GM12878 (cell line): ENCODE measurements around the gene OR10H1. TPM values are rescaled to one million over a fixed set of nuclear protein-coding genes. Genes with fewer than 3 reads are reported as not detected.

ENCODE experiments used
- CBX3 ChIP-seq: fragments of 200-600 bp; sonication (generic); IDR thresholded peaks from 2 replicates; pipeline ENCODE4 v1.6.1; 2016; ENCODE audit warnings: low read depth, borderline replicate concordance
- FOS ChIP-seq: IDR thresholded peaks from 3 replicates; pipeline ENCODE4 v1.6.1; 2011; ENCODE audit warnings: borderline replicate concordance; ENCODE audit not compliant: insufficient read length; ENCODE audit errors: extremely low read depth
- HDAC2 ChIP-seq: fragments of 200-600 bp; sonication (generic); IDR thresholded peaks from 2 replicates; pipeline ENCODE4 v1.6.1; 2017
- IKZF2 ChIP-seq, 2 experiments: fragments of 450-650 bp; IDR thresholded peaks; 2 replicates each; pipeline ENCODE4 v1.6.1; 2017; ENCODE audit warnings: mild to moderate bottlenecking in 2 of 2, moderate library complexity in 2 of 2
- LARP7 ChIP-seq: fragments of 450-650 bp; IDR thresholded peaks from 2 replicates; pipeline ENCODE4 v1.6.1; 2017; ENCODE audit warnings: mild to moderate bottlenecking
- MYC ChIP-seq: IDR thresholded peaks from 2 replicates; pipeline ENCODE4 v1.6.1; 2011; ENCODE audit warnings: mild to moderate bottlenecking, low read length, moderate library complexity, inconsistent platforms; ENCODE audit not compliant: insufficient read depth, insufficient replicate concordance, insufficient read length, severe bottlenecking
- RAD21 ChIP-seq: IDR thresholded peaks from 2 replicates; pipeline ENCODE4 v1.6.1; 2011; ENCODE audit warnings: mild to moderate bottlenecking, low read depth, low read length, moderate library complexity; ENCODE audit not compliant: insufficient read depth
- RELA ChIP-seq: fragments of 450-650 bp; IDR thresholded peaks from 2 replicates; pipeline ENCODE4 v1.8.0; 2014; ENCODE audit warnings: borderline replicate concordance; ENCODE audit not compliant: partially characterized antibody
- RFX5 ChIP-seq: IDR thresholded peaks from 2 replicates; pipeline ENCODE4 v1.6.1; 2011; ENCODE audit warnings: low read depth, low read length, improper control_type of control experiment
- SP1 ChIP-seq: IDR thresholded peaks from one replicate; pipeline ENCODE4 v1.6.1; 2011; ENCODE audit warnings: low read depth, low read length
- SREBF1 ChIP-seq: IDR thresholded peaks from 2 replicates; pipeline ENCODE4 v1.6.1; 2012; ENCODE audit warnings: mild to moderate bottlenecking, low read length
- TARDBP ChIP-seq: IDR thresholded peaks from 2 replicates; pipeline ENCODE4 v1.6.1; 2016; ENCODE audit warnings: borderline replicate concordance
- ZNF622 ChIP-seq: fragments of 450-650 bp; IDR thresholded peaks from 2 replicates; pipeline ENCODE4 v1.6.1; 2017; ENCODE audit warnings: mild to moderate bottlenecking, inconsistent platforms
- polyA plus RNA-seq, 11 experiments: library from polyadenylated mRNA; depleted of rRNA in 4 of 11; unstranded in 6 of 11; stranded (reverse) in 5 of 11; fragments of >200 nt; fragmentation: Nextera tagmentation in 4 of 11; fragmentation: Illumina TruSeq in 1 of 11; extraction: Ambion mirVana in 4 of 11; extraction: Trizol in 1 of 11; gene quantifications; 1 replicate in 1 of 11; 2 replicates in 10 of 11; pipeline versions ENCODE4 v1.2.1 to v1.2.3, GENCODE V29; 2011 to 2016; ENCODE audit warnings: inconsistent platforms in 2 of 11, missing spikeins in 2 of 11, low read depth in 1 of 11
- total RNA-seq, 4 experiments: library from RNA; depleted of rRNA in 3 of 4; stranded (reverse); fragments of >200 nt in 3 of 4; fragmentation: Illumina TruSeq in 1 of 4; extraction: Trizol in 1 of 4; gene quantifications; 2 replicates each; pipeline versions ENCODE4 v1.2.1 to v1.2.3, GENCODE V29; 2013 to 2021
- TF ChIP-seq, protein P1 (sequence below): IDR thresholded peaks from 2 replicates; pipeline ENCODE4 v1.6.1; 2012; ENCODE audit warnings: mild to moderate bottlenecking, low read depth, low read length
- TF ChIP-seq, protein P2 (sequence below): fragments of 450-650 bp; IDR thresholded peaks from 2 replicates; pipeline ENCODE4 v1.6.1; 2016; ENCODE audit warnings: mild to moderate bottlenecking
- TF ChIP-seq, protein P3 (sequence below): IDR thresholded peaks from 2 replicates; pipeline ENCODE4 v1.6.1; 2011; ENCODE audit warnings: borderline replicate concordance, low read depth, mild to moderate bottlenecking, moderate library complexity, low read length; ENCODE audit not compliant: insufficient read depth, poor library complexity, severe bottlenecking
- TF ChIP-seq, protein P4 (sequence below): fragments of 450-650 bp; IDR thresholded peaks from 2 replicates; pipeline ENCODE4 v1.6.1; 2017; ENCODE audit warnings: mild to moderate bottlenecking, moderate library complexity
- TF ChIP-seq, protein P5 (sequence below): fragments of 150-350 bp; IDR thresholded peaks from 2 replicates; pipeline ENCODE4 v1.6.1; 2014; ENCODE audit warnings: mild to moderate bottlenecking, low read depth, low read length

The OR10H1 gene
- total and polyA plus RNA-seq, 10 of the 15 experiments (the other 5 are each of a cell fraction or from before 2014, with no cell fraction given): not detected

DNA sequence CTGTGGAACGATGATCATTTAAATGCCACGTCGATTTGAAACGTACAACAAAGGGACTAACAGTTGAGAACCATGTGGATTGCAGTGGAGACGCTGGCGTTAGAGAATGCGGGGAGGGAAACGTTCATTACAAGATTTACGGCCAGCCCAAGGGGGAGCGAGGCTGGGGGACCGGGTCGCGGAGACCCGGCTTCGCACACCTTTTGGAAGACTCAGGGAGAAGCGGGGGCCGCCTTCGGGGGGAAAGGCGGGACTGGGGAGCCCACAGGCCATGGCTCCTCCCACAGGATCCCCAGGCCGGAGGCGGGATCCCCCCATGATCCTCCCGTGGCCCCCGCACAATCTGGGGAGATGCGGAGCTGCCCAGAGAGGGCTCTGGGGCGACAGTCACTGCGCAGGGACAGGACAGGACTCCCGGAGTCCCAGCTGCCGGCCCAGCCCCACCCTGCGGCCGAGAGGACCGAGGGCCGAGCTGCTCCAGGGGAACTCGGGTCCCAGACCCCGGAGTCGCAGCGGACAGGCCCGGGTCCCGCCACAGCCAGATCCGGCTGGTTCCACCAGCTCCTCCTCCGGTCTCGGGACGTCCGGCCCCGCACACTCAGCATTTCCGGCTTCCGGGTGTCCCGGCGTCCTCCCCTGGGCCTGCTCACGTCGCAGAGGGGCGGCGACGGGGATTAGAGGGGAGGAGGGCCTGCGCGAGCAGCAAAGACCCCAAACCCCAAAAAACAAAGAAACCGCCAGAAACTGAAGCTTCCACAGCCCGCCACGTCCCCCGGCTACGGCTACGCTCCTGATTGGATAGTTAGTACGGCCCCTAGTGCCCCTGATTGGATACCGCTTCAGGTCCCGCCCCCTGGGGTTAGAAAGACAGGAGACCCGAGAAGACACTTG, 21.1 kb upstream of the OR10H1 start (continued):
- TF ChIP-seq, protein P1, sequence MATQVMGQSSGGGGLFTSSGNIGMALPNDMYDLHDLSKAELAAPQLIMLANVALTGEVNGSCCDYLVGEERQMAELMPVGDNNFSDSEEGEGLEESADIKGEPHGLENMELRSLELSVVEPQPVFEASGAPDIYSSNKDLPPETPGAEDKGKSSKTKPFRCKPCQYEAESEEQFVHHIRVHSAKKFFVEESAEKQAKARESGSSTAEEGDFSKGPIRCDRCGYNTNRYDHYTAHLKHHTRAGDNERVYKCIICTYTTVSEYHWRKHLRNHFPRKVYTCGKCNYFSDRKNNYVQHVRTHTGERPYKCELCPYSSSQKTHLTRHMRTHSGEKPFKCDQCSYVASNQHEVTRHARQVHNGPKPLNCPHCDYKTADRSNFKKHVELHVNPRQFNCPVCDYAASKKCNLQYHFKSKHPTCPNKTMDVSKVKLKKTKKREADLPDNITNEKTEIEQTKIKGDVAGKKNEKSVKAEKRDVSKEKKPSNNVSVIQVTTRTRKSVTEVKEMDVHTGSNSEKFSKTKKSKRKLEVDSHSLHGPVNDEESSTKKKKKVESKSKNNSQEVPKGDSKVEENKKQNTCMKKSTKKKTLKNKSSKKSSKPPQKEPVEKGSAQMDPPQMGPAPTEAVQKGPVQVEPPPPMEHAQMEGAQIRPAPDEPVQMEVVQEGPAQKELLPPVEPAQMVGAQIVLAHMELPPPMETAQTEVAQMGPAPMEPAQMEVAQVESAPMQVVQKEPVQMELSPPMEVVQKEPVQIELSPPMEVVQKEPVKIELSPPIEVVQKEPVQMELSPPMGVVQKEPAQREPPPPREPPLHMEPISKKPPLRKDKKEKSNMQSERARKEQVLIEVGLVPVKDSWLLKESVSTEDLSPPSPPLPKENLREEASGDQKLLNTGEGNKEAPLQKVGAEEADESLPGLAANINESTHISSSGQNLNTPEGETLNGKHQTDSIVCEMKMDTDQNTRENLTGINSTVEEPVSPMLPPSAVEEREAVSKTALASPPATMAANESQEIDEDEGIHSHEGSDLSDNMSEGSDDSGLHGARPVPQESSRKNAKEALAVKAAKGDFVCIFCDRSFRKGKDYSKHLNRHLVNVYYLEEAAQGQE: no peak
- TF ChIP-seq TARDBP (no peak), RAD21 (no peak), LARP7 (peak; percentile 48; the same call in 1 of the 2 replicates), SP1 (peak; percentile 87), RFX5 (peak; percentile 10; the same call in 1 of the 2 replicates), CBX3 (no peak), HDAC2 (no peak), MYC (no peak), ZNF622 (no peak), IKZF2 (IDR thresholded peaks at IDR 0.05) (no peak), RELA (no peak), SREBF1 (no peak), FOS (peak; percentile 73)
- TF ChIP-seq, protein P2, sequence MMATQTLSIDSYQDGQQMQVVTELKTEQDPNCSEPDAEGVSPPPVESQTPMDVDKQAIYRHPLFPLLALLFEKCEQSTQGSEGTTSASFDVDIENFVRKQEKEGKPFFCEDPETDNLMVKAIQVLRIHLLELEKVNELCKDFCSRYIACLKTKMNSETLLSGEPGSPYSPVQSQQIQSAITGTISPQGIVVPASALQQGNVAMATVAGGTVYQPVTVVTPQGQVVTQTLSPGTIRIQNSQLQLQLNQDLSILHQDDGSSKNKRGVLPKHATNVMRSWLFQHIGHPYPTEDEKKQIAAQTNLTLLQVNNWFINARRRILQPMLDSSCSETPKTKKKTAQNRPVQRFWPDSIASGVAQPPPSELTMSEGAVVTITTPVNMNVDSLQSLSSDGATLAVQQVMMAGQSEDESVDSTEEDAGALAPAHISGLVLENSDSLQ: peak; percentile 90
- TF ChIP-seq, protein P3, sequence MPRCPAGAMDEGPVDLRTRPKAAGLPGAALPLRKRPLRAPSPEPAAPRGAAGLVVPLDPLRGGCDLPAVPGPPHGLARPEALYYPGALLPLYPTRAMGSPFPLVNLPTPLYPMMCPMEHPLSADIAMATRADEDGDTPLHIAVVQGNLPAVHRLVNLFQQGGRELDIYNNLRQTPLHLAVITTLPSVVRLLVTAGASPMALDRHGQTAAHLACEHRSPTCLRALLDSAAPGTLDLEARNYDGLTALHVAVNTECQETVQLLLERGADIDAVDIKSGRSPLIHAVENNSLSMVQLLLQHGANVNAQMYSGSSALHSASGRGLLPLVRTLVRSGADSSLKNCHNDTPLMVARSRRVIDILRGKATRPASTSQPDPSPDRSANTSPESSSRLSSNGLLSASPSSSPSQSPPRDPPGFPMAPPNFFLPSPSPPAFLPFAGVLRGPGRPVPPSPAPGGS: no peak
- TF ChIP-seq, protein P4, sequence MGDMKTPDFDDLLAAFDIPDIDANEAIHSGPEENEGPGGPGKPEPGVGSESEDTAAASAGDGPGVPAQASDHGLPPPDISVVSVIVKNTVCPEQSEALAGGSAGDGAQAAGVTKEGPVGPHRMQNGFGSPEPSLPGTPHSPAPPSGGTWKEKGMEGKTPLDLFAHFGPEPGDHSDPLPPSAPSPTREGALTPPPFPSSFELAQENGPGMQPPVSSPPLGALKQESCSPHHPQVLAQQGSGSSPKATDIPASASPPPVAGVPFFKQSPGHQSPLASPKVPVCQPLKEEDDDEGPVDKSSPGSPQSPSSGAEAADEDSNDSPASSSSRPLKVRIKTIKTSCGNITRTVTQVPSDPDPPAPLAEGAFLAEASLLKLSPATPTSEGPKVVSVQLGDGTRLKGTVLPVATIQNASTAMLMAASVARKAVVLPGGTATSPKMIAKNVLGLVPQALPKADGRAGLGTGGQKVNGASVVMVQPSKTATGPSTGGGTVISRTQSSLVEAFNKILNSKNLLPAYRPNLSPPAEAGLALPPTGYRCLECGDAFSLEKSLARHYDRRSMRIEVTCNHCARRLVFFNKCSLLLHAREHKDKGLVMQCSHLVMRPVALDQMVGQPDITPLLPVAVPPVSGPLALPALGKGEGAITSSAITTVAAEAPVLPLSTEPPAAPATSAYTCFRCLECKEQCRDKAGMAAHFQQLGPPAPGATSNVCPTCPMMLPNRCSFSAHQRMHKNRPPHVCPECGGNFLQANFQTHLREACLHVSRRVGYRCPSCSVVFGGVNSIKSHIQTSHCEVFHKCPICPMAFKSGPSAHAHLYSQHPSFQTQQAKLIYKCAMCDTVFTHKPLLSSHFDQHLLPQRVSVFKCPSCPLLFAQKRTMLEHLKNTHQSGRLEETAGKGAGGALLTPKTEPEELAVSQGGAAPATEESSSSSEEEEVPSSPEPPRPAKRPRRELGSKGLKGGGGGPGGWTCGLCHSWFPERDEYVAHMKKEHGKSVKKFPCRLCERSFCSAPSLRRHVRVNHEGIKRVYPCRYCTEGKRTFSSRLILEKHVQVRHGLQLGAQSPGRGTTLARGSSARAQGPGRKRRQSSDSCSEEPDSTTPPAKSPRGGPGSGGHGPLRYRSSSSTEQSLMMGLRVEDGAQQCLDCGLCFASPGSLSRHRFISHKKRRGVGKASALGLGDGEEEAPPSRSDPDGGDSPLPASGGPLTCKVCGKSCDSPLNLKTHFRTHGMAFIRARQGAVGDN: no peak
- TF ChIP-seq, protein P5, sequence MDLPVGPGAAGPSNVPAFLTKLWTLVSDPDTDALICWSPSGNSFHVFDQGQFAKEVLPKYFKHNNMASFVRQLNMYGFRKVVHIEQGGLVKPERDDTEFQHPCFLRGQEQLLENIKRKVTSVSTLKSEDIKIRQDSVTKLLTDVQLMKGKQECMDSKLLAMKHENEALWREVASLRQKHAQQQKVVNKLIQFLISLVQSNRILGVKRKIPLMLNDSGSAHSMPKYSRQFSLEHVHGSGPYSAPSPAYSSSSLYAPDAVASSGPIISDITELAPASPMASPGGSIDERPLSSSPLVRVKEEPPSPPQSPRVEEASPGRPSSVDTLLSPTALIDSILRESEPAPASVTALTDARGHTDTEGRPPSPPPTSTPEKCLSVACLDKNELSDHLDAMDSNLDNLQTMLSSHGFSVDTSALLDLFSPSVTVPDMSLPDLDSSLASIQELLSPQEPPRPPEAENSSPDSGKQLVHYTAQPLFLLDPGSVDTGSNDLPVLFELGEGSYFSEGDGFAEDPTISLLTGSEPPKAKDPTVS: no peak
